Measurements from ENCODE around the gene KCNB1. TPM values are rescaled to one million over a fixed set of nuclear protein-coding genes. Genes with fewer than 3 reads are reported as not detected.

Gene KCNB1
- total RNA-seq, 2 experiments from 2014 or later: not detected

- ChIA-PET CTCF (no interaction called here), POLR2A (no interaction called here)
Observed at GRCh38 chr20:49347156-49347555, 135.3 kb downstream of the KCNB1 start.

DNA sequence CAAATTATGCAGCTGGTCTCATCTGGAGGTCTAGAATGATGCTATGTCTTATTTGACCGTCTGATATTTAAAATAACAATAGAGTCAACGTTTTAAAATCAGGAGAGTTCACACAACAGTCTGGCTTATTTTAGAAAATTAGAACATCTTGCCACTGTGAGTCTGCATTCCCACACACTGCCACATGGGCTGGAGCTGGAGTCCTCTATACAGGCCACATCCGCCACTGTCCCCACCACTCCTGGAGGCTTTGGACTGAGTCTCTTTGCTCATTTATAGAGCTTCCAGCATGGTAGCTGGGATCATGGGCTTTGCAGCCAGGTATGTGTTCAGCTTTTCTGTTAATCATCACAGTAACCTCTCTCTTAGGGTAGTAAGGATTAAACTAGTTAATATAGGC is 135.8 kb downstream of the KCNB1 start:
- CTCF ChIA-PET: no interaction called here
- POLR2A ChIA-PET: no interaction called here

DNA sequence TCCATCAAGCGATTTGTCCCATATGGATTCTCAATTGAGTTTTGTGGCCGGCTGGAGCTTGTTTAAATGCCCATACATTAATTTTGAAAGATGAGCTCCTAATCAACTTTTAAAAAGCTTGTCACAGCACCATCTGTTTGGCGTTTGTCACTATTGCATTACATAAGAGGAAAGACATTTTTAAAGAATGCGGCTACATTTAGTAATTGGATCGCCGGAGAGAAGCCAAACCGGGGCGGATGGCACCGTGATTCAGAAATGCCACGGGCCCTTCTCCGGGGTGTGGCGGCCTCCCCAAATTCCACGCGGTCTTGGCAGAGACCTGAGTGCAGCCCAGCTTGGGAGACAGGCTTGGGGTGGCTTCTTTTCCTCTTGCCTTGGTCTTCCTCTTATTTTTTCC is 136.9 kb downstream of the KCNB1 start:
- POLR2A ChIA-PET: no interaction called here
- CTCF ChIA-PET: interaction anchor here (1.2 kb wide), 1 partner anchor 40 kb away, joined by 3 read pairs; no protein-coding TSS in a partner anchor

- ChIA-PET CTCF (interaction anchor here (1.2 kb wide), 1 partner anchor 40 kb away, joined by 3 read pairs; no protein-coding TSS in a partner anchor), POLR2A (no interaction called here)
Observed at GRCh38 chr20:49344975-49345374, 137.5 kb downstream of the KCNB1 start.

- POLR2A ChIA-PET: no interaction called here
Observed at GRCh38 chr20:49344140-49344539, 138.3 kb downstream of the KCNB1 start.

GRCh38 chr20:49343246-49343645 is 139.2 kb downstream of the KCNB1 start:
- ChIA-PET POLR2A (no interaction called here), CTCF (interaction anchor here (0.9 to 1.8 kb wide), 2 partner anchors 9 to 545 kb away, joined by 3 to 4 read pairs; no protein-coding TSS in a partner anchor)

More at GRCh38 chr20:49344140-49344539, 138.3 kb downstream of the KCNB1 start:
- CTCF ChIA-PET: interaction anchor here (0.6 to 1.8 kb wide), 3 partner anchors 9 to 843 kb away, joined by 3 to 4 read pairs (median 3); no protein-coding TSS in a partner anchor

DNA sequence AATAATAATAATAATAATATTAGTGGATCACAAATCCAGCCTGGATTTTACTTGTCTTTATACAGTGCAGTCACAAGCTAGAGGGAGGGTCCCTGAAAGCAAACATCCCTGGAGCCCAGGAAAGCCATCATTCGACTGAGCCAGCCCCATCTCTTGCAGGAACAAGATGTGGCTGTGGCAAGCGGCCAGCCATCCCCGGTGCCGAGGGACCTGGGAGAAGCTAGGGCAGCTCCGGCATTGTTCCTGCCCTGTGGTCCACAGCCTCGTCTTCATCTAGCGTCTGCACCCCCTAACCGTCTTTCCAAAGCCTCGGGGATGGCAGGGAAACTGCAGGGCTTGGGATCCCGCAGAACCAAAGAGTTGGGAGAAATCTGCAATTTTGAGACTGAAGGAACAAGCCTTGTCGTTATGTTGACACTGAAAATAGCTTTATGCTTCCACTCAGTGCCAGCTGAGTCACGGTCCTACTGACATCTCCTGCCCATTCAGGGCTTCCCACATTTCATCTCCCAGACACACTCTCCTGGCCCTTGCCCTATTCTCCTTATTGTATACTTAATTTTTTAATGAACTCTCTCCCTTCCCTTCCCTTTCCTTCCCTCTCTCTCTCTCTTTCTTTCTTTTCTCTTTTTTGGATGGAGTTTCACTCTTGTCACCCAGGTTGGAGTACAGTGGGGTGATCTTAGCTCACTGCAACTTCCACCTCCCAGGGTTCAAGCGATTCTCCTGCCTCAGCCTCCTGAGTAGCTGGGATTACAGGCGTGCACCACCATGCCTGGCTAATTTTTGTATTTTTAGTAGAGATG is 142.1 kb downstream of the KCNB1 start:
- CTCF ChIA-PET: no interaction called here

DNA sequence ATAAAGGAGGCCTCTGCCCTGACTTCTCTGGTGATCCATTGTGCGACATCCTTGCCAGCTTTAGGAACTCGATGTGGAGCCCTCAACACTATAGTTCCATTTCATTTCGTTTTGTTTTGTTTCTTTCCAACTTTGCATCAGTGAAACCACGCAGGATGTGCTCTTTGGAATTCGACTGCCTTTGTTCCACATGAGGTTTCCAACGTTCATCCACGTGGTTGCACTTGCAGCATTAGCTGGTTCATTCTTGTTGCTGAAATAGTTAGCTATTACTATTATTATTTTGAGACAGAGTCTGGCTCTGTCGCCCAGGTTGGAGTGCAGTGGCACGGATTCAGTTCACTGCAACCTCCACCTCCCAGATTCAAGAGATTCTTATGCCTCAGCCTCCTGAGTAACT is 143.3 kb downstream of the KCNB1 start:
- CTCF ChIA-PET: no interaction called here

More for the DNA sequence above, 142.1 kb downstream of the KCNB1 start:
- POLR2A ChIA-PET: no interaction called here

DNA sequence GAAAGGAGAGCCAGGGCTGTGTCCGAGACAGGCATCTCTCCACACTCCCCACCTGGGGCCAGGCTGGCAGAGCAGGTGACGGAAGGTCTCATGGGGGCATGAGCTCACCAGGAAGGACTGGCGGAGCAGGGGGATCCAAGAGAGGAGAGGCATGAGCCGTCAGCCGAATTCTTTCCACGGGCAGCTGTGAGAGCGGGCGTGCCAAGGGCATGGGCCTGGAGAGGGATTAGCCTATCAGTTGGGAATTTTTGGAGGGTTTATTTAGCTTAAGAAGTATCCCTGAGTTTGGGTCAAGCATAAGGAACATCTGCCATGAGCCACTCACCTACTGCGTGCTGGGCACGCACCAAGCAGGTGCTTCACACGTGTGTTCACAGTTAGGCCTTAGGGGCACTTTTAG is 144.4 kb downstream of the KCNB1 start:
- POLR2A ChIA-PET: no interaction called here

More for the DNA sequence above, 143.3 kb downstream of the KCNB1 start:
- POLR2A ChIA-PET: interaction anchor here (0.6 kb wide), 1 partner anchor 86 kb away, joined by 3 read pairs; no protein-coding TSS in a partner anchor

GRCh38 chr20:49337357-49337756 is 145.1 kb downstream of the KCNB1 start:
- POLR2A ChIA-PET: no interaction called here
- CTCF ChIA-PET: interaction anchor here (1.9 kb wide), 1 partner anchor 197 kb away, joined by 4 read pairs; no protein-coding TSS in a partner anchor

More for the DNA sequence above, 144.4 kb downstream of the KCNB1 start:
- CTCF ChIA-PET: interaction anchor here (1.9 kb wide), 1 partner anchor 197 kb away, joined by 4 read pairs; no protein-coding TSS in a partner anchor

DNA sequence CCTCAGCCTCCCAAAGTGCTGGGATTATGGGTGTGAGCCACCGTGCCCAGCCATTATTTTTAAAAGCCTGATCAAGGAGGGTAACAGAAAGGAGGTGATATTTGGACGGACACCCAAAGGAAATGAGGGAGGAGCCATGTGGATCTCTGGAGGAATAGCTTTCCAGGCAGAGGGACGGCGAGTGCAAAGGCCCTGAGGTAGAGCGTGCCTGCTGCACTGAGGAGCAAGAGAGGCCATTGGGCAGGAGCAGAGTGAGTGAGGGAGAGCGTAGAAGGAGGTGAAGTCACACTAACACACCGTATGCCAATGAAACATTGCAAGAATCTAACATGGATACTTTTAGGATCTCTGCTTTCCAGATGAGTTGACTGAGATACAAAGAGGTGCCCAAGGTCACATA is 145.7 kb downstream of the KCNB1 start:
- POLR2A ChIA-PET: no interaction called here

DNA sequence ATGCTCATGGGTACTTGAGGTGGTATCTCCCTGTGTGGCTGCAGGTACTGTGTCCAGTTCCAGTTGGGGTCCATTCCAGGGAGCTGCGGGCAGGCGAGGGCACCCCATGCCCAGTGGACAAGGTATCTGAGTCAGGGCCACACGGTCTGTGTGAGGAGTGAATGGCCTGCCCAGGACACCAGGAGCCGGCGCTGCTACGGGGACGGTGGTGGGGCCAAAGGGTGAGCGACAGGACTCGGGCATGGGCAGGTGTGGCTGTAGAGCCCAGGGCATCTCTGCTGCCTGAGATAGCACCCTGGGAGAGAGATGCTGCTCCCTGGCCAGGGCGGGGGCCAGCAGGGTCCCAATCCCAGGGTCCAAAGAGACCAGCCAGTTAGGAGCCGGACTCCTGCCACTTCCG is 147.0 kb downstream of the KCNB1 start:
- POLR2A ChIA-PET: no interaction called here
- CTCF ChIA-PET: interaction anchor here (1.0 to 4.2 kb wide), 7 partner anchors 8 to 273 kb away, joined by 4 to 22 read pairs (median 7); no protein-coding TSS in a partner anchor

More for the DNA sequence above, 145.7 kb downstream of the KCNB1 start:
- CTCF ChIA-PET: interaction anchor here (1.6 to 1.9 kb wide), 2 partner anchors 16 to 198 kb away, joined by 4 to 5 read pairs; no protein-coding TSS in a partner anchor

DNA sequence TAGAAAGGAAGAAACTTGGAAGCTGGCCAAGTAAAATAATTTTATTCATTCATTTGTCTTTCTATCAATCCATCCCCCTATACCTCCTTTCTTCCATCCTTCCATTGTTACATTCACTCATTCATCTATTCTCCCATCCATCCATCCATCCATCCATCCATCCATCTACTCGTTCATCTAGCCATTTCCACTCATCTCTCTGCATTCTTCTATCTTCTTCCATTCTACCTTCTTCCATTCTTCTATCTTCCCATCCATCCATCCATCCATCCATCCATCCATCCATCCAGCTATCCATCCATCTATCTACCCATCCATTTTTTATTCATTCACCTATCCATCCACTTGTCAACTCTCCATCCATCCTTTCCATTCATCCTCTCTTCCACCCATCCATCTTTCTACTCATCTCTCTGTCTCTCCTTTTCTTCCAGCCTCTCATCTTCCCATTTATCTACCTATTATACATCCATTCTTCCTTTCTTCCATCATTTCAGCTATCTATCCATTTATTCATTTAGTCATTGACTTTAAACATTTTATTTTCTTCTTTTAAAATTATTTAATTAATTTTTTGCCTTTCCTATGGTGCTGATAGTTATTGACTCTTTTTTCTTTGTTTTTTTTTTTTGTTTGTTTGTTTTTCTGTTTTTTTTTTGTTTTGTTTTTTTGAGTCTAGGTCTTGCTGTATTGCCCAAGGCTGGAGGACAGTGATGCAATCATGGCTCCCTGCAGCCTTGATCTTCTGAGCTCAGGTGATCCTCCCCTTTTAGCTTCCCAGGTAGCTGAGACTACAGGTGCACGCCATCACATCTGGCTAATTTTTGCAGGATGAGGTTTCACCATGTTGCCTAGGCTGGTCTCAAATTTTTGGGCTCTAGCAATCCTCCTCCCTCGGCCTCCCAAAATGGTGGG is 151.5 kb downstream of the KCNB1 start:
- ChIA-PET POLR2A (interaction anchor here (0.6 kb wide), 1 partner anchor 898 kb away, joined by 3 read pairs; no protein-coding TSS in a partner anchor), CTCF (interaction anchor here (0.6 to 4.2 kb wide), 8 partner anchors 10 to 209 kb away, joined by 3 to 22 read pairs (median 4); no protein-coding TSS in a partner anchor)

GRCh38 chr20:49328790-49329189 is 153.7 kb downstream of the KCNB1 start:
- POLR2A ChIA-PET: no interaction called here
- CTCF ChIA-PET: interaction anchor here (0.9 kb wide), 1 partner anchor 226 kb away, joined by 3 read pairs; no protein-coding TSS in a partner anchor

GRCh38 chr20:49326026-49326425 is 156.4 kb downstream of the KCNB1 start:
- ChIA-PET CTCF (interaction anchor here (0.7 to 0.9 kb wide), 2 partner anchors 27 to 78 kb away, joined by 3 read pairs; no protein-coding TSS in a partner anchor), POLR2A (no interaction called here)

DNA sequence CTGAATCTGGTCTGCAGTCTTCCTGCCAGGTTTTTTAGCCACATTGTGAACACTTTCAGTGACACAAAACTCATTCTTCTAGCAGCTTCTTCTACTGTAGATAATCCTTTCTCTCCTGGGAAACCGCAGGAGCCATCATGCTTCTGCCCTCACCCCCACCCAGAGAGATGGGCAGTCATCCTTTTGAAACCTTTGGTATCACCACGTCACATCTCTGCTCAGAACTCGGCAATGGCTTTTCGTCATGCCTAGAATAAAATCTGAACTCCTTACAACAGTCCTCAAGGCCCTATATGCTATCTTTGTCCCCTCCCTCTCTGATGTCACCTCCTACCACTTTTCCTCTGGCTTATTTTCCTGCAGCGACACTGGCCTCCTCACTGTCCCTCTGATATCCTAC is 158.2 kb downstream of the KCNB1 start:
- ChIA-PET CTCF (interaction anchor here (3.9 kb wide), 1 partner anchor 9 kb away, joined by 15 read pairs; no protein-coding TSS in a partner anchor), POLR2A (interaction anchor here (0.9 to 1.0 kb wide), 2 partner anchors 33 to 41 kb away, joined by 3 to 9 read pairs; no protein-coding TSS in a partner anchor)

DNA sequence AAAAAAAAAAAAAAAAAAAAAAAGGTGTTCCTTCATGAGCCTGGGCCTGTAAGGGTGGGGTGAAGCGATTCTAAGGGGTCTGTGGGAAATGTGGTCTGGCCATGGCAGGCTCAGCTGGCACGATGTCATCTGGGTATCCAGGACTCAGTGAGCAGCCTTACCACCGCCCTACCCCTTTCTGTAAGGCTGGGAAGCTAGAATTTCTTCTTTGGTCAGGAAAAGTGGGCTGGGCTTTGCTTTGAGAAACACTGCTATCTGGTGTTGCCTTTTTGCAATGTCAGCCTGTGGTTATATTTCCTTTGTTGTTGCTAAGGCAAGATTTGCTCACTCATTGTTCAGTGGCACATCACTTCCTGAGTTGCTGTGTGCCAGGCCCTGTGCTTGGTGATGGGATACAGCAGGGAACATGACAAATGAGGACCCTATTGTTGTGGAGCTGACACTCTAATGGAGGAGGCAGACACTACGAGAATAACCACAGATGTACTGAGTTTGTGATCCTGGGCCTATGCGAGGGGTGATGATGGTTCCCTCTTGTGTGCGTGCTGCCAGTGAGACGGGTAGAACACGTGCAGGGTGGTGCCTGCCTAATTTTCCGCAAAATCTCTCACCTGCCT is 158.7 kb downstream of the KCNB1 start:
- ChIA-PET POLR2A (interaction anchor here (0.7 to 1.0 kb wide), 4 partner anchors 33 to 40 kb away, joined by 3 to 13 read pairs (median 8); no protein-coding TSS in a partner anchor), CTCF (interaction anchor here (0.6 to 3.9 kb wide), 5 partner anchors 10 to 285 kb away, joined by 3 to 15 read pairs (median 3); no protein-coding TSS in a partner anchor)

DNA sequence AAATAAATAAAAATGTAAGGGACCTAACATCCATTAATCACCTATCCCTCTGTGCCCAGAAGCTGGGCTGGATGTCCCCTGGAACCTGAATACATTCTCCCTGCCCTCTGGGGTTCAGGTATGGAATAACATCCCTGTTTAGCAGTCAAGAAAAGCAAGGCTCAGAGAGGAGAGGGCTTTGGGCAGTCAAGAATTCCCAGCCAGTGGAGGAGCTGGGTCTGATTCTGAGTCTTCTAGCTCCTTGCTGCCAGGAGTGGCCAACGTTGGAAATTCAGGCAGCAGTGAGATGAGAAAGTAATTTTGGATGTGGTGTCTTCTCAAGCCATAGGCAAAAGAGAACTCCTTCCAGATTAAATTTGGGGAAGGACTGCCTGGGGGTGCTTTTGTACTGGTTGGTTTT is 162.0 kb downstream of the KCNB1 start:
- ChIA-PET POLR2A (no interaction called here), CTCF (interaction anchor here (0.8 to 1.2 kb wide), 4 partner anchors 10 to 288 kb away, joined by 3 to 5 read pairs (median 4); no protein-coding TSS in a partner anchor)

Measured in activated CD8-positive, alpha-beta memory T cell treated with anti-CD3 and anti-CD28 coated beads for 36 hours (primary cell).